Activated CD4-positive, CD25-positive, alpha-beta regulatory T cell (primary cell): ENCODE results near the gene TSPAN5.
"Not testable (repeated sequence)": the region's sequence is repeated elsewhere in the genome, so short reads cannot be mapped to it uniquely, and the experiment has no call there.

ENCODE experiments used
- DNase-seq, 4 experiments: peaks; one replicate each; lab custom pipeline; 2025; lab: John Stamatoyannopoulos, UW

Gene TSPAN5

DNA sequence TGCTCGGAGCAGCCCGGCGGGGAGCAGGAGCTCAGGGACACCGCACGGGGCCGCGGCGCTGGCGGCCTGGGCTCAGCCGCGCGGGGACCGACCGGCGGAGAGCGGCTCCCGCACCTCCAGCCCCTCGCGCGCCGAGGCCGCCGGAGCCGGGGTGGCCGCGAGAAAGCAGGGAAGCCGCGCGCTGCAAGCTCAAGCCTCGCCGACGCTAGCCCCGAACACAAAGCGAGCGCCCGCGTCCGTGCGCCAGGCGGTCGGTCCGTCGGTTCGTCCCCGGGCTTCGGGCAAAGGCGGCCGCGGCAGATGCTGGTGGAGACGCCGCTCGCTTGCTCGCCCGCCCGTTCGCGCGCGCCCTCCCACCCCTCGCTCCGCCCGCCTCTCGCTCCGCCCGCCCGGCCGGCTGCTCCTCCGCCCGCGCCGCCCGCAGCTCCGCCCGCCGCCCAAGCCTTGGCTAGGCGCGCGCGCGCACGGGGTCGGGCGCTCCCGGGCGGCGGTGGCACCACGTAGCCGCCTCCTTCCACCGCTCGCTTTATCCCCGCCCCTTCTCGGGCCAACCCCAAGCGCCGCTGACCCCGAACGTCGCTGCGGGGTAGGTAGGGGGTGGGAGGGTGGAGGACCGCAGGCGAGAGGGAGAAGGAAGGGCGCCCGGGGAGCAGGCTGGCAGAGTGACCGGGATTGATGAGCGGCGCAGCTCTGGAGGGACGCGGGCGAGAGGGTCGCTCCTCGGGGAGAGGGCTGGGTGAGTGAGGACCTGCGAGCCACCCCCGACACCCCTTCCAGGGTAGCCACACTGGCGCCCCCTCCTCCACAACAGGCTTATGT is at the start of gene TSPAN5:
Gene TSPAN5 (minus strand): TSS at position 325 of the 819 bp plus-strand sequence.
- DNase-seq, result peak; percentile 66 to 77 (median 74)

DNA sequence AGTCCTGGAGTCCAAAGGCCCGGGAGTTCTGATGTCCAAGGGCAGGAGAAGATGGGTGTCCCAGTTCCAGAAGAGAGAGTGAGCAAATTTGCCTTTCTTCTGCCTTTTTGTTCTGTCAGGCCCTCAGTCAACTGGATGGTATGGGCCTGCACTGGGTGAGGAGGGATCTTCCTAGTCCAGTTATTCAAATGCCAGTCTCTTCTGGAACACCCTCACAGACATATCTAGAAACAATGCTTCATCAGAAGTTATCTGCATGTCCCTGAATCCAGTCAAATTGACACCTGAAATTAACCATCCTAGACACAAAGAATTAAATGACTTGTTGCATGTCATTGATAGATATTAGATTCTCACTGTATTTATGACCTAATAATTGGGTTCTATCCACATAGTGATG is 48.5 kb upstream of the TSPAN5 start:
- no peak for DNase-seq

DNA sequence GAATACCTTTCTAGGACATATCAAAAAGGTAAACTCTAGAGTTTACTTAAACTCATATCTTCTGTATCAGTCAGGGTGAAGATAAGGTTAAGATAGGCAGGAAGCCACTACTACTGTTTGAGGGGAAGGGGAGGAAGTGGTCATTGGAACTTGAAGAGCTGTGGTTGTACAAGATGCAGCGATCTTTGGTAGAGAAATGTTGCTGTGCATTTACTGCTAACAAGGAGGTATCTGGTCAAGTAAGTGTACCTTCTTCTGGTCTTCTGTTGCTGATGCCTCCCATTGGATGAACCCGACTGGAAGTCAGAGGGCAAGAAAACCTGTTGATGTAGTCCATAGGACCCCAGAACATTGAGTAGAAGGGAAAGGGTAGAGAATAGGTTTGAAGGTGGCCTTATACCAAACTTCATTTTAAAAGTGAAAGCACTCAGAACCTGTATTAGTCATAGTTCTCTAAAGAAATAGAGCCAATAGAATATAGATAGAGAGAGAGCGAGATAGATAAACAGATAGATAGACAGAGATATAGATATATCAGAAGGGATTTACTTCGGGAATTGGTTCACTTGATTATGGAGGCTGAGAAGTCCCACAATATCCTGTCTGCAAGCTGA is 47.9 kb upstream of the TSPAN5 start:
- DNase-seq, result peak in 1 of 4 experiments; percentile 3

DNA sequence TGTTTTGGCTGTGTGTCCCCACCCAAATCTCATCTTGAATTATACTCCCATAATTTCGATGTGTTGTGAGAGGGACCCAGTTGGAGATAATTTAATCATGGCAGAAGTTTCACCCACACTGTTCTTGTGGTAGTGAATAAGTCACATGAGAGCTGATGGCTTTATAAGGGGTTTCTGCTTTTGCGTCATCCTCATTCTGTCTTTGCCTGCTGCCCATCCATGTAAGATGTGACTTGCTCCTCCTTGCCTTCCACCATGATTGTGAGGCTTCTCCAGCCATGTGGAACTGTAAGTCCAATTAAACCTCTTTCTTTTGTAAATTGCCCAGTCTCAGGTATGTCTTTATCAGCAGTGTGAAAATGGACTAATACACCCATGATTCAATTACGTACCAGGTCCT is 47.2 kb upstream of the TSPAN5 start:
- DNase-seq, result not testable (repeated sequence)

DNA sequence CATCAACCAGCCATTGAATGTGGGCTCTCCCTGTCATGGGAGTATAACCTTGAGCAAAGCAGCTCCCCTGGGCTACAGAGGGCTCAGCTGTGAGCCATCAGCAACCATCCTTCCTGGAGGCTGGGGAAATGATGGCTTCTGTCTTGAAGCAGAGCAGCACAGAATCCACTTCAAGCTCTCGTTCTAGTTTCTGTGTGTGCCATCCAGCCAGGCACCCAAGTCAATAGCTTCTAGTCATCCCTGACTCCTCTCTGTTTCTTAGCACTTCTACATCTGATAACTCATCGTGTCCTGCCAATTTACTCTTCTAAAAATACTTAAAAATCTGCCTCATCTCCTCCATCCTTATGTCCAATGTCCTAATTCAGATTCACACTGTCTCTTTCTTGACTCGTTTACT is 42.2 kb upstream of the TSPAN5 start:
- DNase-seq, result no peak

DNA sequence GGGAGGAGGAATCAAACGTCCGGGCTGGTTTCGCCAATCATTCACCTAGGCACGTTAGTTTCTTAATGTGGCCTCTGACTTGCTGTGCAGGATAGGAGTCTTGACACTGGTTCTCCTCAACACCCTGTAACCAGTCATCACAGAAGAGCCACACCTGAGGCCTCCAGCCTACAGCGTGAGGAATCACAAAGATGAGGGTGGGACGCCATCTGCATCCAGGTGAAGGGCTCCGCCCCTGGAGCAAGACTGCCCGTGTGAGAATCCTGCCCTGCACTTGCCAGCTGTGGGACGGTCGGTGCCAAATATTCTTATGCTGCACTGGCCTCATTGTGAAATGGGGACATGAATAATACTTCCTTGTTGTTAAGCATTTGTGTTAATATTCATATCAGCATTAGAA is 35.7 kb upstream of the TSPAN5 start:
- no peak for DNase-seq

DNA sequence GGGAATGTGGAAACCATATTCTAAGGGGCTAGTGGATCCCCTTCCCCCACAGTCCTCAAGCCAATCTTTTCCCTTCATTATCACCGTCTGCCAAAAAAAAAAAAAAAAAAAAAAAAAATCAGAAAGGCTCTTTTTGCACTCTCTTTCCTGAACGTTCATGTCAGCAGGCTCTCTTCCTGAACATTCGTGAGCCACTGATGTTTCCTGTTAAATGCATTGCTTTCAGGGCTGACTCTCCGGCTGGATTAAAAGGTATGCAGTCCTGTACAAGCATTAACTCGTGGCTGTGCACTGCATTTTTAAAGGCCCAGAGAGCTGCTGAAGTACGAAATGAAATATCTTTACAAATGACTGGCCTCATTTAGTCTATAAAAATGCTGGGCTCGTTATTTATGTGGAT is 34.0 kb upstream of the TSPAN5 start:
- no peak for DNase-seq

DNA sequence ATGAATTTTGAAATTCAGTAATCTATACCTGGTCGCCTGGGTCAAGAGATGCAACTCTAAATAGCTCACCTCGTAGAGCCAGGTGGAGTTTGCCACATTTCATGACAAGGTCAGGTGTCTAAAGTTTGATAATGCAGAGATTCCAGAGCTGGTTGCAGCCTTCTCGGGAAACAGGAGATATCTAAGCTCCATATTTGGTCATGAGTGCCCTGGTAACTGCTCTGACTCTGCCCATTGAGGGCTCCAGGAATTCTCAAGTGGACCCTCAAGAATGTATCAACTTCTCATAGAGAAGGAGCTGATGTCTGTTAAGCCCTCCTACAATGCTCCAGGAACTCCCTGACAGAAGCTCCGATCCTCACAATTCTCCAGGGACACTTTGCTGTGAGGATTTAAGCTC is 33.2 kb upstream of the TSPAN5 start:
- DNase-seq, result no peak

DNA sequence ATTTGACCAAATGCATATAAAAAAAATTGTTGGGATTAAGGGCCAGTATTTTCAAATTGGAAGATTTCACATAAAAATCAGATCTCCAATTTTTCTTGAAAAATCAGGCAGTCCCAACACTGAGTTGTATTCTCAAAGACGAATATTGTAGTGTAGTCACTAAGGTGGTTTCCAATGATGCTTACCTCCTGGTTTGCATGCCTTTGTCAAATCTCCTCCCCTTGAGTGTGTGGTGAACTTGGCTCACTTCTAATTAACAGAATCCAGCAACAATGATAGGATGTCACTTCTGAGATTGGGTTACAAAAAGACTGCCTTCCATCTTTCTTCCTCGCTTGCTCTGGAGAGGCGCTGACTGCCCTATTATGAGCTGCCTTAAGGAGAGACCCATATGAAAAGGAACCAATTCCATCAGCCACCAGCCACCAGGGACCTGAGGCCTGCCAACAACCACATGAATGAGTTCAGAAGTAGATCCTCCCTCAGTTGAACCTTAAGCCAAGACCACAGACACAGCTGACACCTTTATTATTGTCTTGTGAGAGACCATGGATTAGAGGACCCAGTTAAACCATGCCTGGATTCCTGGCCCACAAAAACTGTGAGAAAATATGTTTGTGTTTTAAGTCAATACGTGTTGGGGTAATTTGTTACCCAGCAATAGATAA is 31.2 kb upstream of the TSPAN5 start:
- no peak for DNase-seq

DNA sequence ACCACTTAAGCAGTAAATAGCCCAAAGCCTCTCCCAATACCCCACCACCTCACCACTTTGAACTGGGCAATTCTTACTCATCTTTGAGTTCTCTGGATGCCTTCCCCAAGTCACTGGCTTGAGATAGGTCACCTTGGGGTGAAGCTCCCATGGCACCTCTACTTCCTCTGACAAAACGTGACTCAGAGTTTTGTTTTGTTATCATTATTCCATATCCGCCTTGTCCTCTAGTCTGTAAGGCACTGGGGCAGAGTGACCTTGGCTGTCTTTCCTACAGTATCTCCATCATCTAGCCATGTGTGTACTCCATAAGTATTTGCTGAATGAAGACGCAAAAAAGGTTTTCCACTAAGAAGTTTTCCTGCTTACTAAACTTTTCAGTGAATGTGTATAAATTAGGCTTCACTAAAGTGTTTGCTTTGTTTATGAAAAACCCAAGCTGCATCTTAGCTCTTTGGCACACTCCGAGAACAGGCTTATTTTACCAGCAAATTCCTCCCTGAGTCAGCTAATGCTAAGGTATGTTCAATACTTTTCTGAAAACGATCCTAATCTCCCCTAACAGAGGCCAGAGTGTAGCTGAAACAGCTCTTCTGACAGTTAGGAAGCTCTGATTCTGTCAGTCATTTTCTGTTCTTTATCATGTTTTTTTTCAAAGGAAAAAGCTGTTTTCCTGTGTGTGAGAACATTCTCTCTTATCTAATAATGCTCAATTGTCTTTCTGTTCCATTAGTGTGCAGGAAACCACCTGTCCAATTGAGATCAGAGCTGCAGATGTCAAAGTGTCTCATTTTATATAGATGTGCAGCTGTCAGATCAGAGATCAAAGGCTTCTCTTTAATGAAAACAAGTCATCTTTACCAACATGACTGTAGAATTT is 30.2 kb upstream of the TSPAN5 start:
- DNase-seq, result no peak

DNA sequence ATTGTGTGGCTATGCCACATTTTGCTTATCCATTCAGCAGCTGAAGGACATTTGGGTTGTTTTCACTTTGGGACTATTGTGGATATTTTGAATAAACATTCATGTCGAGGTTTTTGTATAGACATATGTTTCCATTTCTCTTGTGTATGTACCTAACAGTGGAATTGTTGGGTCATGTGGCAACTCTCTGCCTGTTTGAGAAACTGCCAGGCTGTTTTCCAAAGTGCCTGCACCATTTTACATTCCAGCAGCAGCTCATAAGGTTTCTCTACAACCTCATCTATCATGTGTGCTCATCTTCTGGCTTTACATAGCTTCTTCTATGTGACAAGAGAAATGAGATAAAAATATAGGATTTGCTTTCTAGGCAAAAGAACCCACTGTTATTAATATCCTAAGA is 29.5 kb upstream of the TSPAN5 start:
- no peak for DNase-seq

DNA sequence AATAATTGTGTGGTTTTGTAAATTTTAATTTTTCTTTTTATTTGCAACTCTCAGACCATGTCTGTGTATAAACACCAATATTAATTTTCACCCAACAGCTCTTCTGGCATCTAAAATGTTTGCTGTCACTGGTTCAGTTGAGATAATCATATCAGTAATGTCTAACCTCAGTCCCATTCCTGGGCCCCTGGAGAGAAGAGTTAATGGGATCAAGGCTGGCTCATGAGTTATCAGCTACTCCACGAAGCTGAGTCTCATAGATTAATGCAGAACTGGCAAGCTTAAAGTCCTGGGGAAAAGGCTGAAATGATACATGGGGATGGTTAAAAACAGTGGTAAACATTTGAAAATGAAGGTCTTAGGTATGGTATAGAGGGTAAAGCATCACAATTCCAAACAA is 28.4 kb upstream of the TSPAN5 start:
- no peak for DNase-seq

DNA sequence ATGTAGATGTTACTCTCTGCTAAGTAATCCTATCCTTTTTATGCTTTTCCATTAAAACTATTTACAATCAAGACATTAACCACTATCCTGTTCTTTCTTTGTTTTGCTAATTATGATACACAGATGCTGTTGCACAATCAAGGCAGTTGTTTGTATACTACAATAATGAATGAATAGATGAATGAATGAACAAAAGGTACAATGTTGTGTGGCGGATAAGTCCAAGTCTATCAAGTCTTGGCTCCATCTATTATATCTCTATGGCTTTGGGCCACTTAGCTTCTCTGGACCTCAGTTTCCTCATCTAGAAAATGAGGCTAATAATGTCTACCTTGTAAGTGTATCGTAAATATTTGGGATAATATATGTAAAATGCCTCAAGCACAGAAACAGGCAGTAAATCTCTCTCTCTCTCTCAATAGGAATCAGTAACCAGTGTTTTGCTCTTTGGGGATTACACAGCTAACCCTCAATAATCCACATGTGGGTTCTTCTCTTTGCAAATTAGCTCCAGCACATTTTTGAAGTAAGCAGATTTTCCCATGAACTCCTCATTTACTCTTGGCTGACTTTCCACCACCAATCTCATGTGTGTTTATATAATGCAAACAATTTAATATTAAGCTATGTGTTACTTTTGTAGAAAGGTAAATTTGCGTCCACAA is 27.8 kb upstream of the TSPAN5 start:
- DNase-seq, result no peak

DNA sequence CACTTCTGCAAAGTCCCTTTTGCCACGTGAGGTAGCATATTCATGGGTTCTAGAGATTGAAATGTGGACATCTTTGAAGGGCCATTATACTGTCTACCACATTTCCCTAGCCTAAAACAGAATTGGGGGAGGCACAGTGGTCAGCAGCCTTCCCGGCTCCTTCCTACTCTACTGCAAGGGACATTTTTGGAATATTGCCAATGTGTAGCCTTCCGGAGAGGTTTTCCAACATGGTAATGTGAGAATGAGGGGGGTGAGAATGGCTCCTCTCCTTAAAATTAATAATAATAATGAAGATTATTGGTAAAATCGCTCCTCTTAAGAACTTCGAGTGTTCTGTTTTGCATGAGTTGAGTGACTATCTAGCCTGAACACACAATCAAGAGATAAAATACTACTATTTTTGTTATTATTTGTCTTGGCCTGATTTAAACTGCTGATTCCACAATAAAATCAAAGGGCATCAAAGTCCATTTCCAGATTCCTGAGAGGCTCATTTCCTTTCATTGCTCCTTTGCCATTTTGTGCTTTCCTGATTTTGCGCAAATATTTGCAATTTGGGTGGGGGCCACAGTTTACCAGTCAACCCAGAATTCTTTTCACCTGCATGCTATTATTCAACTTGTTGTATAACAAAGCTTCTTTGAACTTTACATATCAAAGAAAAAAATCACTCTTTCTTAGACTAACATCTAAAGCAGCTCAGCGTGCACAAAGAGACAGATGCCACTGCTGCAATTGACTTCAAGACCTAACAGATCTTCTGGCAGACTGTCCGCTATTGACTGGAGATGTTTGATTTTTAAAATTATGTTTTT is 27.0 kb upstream of the TSPAN5 start:
- DNase-seq, result no peak

DNA sequence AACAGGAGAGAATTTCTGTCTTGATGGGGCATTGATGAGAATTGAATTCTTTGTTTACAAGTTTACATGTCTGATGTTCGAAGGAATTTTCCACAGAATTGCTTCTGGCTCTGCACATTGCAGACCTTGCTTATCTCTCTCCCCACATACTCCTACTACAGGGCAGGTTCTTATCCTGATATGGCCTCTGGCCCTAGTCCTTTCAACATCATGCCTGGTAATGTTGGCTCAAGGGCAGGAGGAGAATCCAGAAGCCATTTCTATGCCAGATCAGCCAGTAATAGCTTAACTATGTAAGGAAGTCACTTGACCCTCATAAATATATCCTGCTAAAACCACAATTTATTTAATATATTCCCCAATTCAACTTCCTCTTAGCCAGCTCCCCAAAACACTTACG is 24.3 kb upstream of the TSPAN5 start:
- DNase-seq, result no peak

DNA sequence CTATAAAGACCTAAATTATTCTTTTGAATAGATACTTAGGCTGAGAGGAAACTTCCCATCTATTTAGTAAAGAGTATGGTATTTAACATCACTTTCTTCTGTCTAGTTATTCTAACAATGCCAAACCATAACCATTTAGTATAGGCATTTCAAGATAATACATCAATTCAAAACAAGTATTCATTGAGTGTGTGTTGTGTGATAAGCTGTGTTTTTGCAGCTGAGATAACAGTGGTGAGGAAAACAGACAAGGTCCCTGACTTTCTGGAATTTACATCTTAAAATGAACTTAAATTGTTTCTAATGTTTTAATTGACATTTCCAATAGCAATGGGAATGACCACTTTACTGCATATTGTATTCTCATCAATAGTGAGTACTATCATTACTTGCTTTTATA is 22.4 kb upstream of the TSPAN5 start:
- no peak for DNase-seq

DNA sequence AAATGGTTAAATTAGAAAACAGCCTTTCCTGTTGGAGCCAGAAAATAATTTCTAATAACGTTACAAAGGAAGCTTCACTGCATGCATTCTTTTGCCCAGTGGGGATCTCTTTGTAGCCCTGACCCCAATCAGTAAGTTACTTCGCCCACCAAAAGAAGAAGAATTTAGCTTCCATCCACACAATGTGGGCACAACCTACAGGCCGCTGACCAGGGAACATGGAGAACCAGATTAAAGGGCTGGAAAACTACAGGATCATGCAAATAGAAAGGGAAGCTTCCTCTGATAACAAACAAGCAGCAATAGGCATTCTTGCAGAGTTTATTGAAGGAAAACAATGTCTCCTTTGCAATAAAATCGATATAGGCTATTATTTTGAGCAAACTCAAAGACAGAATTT is 21.3 kb upstream of the TSPAN5 start:
- no peak for DNase-seq

DNA sequence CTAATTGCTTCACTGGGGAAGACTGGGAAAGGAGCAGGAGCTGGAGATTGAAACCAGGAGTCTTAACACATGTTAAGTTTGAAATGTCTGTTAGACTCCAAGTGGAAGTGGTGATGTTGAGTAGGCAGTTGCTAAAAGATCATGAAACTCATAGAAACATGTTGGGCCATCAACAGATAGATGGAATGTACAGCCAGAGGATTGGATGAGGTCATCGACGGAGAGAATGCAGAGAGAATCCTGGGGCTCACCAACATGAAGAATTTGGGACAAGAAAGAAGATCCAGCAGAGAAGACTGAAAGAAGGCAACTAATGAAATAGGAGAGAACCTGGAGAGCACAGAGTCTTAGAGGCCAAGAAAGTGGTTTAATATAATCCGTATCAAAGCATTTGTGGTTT is 19.4 kb upstream of the TSPAN5 start:
- DNase-seq, result no peak

DNA sequence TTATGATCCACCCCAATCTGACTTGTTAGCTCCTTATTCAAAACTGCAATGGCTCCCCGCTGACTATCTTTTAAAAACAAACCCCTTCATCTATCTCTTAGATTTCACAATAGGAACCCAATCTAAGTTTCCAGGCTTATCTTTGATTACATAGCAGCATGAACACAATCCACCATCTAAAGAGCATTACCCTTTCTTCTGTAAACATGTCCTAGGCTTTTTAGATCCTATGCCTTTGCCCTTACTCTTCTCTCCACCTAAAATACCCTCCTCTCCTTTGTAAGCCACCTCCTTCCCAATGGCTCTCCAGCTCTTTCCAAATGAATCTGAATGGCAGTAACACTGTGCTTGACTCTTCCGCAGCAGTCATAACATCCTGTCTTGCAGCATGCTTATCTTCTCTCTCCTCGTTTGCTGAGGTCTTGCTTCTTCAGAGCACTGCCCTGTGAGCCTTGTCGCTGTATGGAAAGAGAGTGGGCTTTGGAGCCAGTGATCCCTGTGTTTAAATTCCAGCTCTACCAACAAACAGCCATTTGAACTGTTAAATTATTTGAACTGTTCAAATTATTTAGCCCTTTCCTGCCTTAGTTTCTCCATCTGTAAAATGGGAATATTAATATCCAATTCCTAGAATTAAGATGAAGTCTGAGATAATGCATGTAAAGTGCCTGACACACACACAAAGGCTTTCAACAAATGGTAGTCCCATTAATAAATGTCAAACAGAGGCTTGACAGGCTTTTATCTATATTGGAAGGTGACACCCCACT is 16.2 kb upstream of the TSPAN5 start:
- DNase-seq, result no peak

DNA sequence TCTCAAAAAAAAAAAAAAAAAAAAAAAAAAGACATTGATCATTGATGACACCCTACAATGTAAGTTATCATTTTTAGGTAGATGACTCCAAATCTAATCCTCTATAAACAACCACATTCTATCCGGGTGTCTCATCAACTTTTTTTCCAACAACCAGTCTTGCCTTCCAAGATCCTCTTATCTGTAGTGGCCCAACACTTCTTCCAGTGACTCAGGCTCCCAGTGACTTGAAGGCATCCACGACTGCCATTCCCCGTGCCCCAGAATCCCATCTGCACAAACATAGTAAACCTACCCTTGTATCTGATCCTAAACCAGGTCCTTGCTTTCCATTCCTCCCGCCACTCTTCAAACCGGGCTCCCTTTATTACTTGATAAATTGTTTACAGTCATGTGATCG is 15.6 kb upstream of the TSPAN5 start:
- no peak for DNase-seq
